Body of pancreas (tissue), 4 donors: ENCODE results near the gene IZUMO4.

ENCODE experiments used
- CTCF ChIP-seq, 7 experiments: fragments of 450-650 bp in 4 of 7; fragments of 200-600 bp in 3 of 7; sonication (generic) in 3 of 7; IDR thresholded peaks; one replicate each; pipeline ENCODE4 v1.5.1; 2016 to 2019; ENCODE audit warnings: antibody characterized with exemption in 7 of 7
- POLR2A ChIP-seq, 3 donors: fragments of 450-650 bp; IDR thresholded peaks; one replicate each; pipeline ENCODE4 v1.6.1; 2016; ENCODE audit warnings: antibody characterized with exemption in 3 of 3, mild to moderate bottlenecking in 2 of 3

- TF ChIP-seq CTCF (IDR thresholded peaks at IDR 0.05) (no peak), POLR2A (IDR thresholded peaks at IDR 0.05) (peak in 2 of 3 donors; percentile 72 to 75)
These were observed 35.0 kb upstream of the IZUMO4 start for GRCh38 chr19:2061495-2062388.
